ENCODE data around the gene GSTP1. TPM values are rescaled to one million over a fixed set of nuclear protein-coding genes. Genes with fewer than 3 reads are reported as not detected.
"Not testable (repeated sequence)": the region's sequence is repeated elsewhere in the genome, so short reads cannot be mapped to it uniquely, and the experiment has no call there.

GSTP1 gene
- 206 TPM for total RNA-seq

DNA sequence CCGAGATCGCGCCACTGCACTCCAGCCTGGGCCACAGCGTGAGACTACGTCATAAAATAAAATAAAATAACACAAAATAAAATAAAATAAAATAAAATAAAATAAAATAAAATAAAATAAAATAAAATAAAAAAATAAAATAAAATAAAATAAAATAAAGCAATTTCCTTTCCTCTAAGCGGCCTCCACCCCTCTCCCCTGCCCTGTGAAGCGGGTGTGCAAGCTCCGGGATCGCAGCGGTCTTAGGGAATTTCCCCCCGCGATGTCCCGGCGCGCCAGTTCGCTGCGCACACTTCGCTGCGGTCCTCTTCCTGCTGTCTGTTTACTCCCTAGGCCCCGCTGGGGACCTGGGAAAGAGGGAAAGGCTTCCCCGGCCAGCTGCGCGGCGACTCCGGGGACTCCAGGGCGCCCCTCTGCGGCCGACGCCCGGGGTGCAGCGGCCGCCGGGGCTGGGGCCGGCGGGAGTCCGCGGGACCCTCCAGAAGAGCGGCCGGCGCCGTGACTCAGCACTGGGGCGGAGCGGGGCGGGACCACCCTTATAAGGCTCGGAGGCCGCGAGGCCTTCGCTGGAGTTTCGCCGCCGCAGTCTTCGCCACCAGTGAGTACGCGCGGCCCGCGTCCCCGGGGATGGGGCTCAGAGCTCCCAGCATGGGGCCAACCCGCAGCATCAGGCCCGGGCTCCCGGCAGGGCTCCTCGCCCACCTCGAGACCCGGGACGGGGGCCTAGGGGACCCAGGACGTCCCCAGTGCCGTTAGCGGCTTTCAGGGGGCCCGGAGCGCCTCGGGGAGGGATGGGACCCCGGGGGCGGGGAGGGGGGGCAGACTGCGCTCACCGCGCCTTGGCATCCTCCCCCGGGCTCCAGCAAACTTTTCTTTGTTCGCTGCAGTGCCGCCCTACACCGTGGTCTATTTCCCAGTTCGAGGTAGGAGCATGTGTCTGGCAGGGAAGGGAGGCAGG is at the start of gene GSTP1:
Gene GSTP1 (plus strand): TSS at position 566 of the 958 bp plus-strand sequence. CDS start 32 bp downstream, at position 598.
- peak; percentile 91 to 93 for DNase-seq (ENCODE audit: low spot score in 2 of 2)
- FAIRE-seq, result no peak

DNA sequence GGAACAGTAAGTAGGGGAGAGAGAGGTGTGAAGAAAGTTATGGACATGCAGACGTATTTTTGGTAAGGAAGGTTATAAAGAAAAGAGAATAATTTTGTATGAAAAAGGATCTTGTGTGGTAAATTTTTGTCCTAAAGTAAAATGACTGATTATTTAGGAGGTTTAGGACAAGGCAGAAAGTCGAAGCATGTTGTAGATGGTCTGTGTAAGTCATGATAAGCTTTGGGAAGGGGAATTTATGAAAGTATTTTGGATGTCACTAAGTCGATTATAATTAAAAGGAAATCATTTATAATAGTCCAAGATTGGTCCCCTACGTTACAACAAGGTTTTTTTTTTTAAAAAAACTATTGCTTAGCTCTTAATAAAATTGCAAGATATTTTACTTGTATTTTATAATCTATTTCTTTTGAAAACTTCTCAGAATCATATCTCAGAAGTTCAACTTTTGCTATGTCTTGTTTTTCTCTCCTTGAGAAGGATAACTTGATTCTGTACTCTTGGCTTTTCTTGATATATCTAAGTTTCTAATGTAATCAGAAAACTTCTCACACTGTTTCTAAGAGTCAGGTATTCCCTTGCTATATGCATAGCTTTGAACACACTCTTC is 49.4 kb upstream of the GSTP1 start:
- DNase-seq (ENCODE audit: low spot score in 2 of 2) (no peak), FAIRE-seq (no peak)

DNA sequence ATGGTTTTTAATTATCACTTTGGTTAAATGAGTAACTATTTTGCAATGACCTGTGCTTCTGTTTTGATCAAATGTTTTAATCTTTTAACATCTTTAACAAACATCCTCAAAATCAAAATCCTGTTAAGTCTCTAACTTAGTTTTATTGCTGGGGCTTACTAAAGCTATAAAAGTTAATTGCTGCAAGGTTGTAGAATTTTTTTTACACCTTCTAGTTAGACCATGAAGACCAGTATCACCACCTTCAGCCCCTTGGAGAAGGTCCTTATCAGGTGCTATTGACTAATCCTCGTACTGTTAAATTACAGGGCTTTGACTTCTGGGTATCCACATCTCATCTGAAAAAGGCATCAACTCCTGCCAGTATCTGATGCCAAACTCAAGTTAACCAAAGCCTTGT is 48.1 kb upstream of the GSTP1 start:
- DNase-seq (ENCODE audit: low spot score in 2 of 2), result no peak
- no peak for FAIRE-seq

DNA sequence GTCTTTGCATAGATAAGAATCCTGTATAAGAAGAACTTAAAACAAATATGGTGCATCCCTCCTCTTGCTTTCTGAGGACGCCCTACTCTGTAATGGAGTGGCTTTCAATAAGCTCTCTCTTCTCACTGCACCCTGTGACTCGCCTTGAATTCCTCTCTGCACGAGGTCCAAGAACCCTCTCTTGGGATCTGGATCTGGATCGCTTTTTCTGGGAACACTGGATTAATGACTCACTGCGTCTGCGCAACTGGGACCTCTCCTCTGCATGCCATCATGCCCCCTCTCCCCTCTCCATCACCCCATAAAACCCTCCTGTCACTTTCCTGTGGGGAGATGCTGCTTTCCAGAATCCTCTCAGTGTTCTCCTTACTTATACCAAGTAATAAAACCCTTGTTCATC is 45.3 kb upstream of the GSTP1 start:
- no peak for DNase-seq (ENCODE audit: low spot score in 2 of 2)
- no peak for FAIRE-seq

DNA sequence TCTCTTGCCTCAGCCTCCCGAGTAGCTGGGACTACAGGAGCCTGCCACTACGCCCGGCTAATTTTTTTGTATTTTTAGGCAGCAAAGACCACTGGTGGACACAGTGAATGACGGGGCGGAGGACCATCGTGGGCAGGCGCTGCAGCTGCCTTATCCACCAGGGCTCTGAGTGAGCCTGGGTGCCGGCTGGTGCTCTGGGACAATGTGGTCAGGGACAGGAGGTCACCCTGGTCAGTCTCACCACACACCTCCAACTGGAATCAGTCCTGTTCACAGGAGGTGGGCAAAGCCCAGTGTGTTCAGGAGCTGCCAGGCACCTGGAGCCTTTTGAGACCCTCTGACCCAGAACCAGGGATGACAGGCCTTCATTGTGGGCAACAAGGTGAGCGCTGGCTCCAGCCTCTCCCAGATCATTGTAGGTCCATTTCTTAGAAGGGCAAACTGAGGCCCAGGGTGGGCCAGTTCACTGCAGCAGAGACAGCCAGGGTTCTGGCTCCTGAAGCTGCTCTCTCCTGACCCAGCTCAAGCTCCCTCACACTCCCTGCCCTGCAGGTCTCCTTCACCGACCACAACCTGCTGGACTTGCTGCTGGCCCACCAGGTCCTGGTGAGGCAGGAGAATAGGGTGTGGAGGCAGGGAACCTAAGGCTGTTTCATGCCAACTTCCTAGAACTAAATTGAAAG is 44.6 kb upstream of the GSTP1 start:
- DNase-seq (ENCODE audit: low spot score in 2 of 2), result no peak
- FAIRE-seq, result no peak

DNA sequence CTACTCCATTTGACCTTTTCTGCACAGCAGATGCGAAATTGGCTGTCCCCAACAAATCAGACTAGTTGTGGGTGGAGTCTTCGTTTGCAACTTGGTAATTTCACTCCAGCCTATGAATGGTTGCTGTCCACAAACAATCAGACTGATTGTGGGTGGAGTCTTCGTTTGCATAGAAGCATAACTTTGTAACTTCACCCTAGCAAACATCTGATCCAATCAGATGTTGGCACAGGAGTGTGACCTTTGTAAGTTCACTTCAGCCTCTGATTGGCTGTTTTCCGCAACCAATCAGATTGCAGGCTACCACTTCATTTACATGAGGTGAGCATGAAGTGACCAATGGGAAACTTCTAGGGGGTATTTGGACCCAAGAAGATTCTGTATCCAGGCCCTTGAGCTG is 44.1 kb upstream of the GSTP1 start:
- DNase-seq (ENCODE audit: low spot score in 2 of 2) (no peak), FAIRE-seq (no peak)

DNA sequence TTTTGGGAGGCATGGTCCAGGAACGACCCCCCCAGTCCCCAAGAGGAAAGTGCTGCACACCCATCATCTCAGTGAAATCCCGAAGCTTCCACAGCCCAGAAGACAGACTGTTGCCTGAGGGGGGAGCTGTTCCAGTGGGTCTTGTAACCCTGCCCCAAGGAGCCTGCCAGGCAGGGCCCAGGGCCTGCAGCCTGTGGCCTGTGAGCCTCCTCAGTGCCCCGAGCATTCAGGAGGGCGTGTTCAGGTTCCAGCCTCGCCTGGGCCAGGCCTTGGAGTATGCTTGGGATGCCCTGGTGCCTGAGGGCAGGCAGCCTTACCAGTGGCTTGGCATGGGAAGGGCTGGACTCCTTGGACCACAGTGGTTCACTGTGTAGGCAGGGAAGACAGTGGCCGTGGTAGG is 42.4 kb upstream of the GSTP1 start:
- FAIRE-seq, result no peak
- DNase-seq (ENCODE audit: low spot score in 2 of 2), result no peak

DNA sequence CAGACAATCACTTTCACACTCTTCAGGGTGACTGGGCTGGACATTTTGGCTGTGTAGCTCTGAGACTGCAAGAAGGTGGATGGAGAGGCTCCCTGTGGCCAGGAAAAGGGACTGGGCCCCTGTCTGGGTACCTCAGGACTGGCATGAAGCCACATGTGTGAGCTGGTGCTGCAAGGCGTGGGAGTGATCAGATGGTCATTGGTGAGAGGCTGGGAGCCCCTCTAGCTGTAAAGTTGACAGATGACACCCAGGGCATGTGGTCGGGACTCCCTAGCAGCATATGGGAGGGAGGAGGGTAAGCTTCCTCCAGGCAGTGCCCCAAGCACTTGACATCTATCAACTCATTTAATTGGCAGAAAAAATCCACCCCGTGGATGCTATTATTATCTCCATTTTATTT is 41.4 kb upstream of the GSTP1 start:
- no peak for FAIRE-seq

DNA sequence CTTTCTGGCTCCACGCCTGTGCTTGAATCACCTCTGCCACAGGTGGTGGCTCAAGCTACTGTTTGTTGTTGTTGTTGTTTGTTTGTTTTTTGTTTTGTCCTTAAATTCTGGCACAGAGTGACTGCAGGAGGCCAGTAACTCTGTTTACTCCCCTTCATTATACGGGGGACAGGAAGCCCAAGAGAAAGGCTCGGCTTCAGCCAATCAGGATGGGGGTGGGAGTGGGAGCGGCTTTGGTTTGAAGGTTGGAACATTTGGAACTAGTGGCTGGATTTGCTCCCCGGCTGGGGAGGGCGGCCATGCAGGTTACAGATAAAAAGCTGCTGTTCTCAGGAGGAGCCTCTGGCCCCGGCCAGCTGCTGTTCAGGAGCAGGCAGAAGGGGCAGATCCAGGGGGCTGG is 40.6 kb upstream of the GSTP1 start:
- DNase-seq (ENCODE audit: low spot score in 2 of 2) (no peak), FAIRE-seq (no peak)

More for the DNA sequence above, 41.4 kb upstream of the GSTP1 start:
- DNase-seq (ENCODE audit: low spot score in 2 of 2), result no peak

DNA sequence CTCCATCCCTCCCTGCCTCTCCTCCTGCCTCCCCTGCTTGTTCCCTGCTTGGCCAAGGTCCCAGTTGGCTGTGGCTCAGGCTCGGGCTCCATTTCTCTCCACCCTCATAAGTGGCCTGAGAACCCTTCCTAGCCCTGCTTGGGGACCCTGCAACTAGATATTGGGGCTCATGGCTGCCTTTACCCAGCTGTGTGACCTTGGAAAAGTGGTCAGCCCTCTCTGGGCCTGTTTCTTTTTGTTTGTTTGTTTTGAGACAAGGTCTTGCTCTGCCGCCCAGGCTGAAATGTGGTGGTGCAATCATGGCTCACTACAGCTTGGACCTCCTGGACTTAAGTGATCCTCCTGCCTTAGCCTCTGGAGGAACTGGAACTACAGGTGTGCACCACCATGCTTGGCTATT is 40.0 kb upstream of the GSTP1 start:
- no peak for FAIRE-seq
- DNase-seq (ENCODE audit: low spot score in 2 of 2), result no peak

DNA sequence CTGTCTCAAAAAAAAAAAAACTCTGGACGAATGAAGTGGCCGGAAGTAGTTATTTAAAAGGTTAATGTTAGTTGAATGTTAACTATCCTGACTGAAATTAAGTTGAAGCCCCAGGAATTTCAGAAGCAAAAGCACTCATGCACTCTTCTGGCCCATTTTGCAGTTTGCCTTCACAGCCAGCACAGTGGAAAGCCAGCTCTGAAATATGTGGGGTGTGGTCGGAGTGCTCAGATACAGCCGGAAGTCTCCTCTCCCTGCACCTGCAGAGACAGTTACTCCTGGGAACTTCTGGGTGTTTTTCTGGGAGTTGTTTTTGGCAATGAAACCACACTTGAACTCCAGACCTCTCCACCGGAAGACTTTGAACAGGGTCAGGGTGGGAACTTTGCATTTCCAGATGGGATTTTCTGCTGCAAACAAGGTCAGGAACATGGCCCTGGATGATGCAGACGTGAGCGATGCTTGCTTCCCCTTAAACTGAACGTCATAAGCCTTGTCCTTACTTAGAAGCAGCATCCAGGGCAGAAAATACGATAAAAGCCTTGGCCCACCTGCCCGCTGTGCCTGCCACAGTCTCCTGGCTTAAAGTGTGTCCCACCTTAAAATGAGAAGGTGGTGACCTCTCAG is 38.9 kb upstream of the GSTP1 start:
- no peak for DNase-seq (ENCODE audit: low spot score in 2 of 2)
- FAIRE-seq, result no peak

DNA sequence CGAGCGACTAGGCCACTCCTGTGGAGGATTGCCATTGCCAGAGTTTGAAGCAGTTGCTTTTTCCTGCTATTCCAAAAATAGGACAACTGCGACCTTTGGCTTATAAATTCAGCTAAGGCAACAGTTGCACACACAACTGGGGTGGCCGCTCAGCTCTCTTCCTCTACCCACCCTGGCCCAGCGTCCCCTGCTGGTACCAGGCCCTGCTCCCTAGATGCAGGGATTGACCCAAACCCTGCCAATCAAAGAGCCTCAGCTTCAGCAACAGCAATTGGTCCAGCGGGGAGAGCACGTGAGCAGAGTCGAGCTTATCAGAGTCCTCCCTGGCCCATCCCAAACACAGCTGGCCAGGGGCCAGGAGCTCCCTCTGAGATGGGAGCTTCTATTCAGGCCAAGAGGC is 38.3 kb upstream of the GSTP1 start:
- DNase-seq (ENCODE audit: low spot score in 2 of 2) (no peak), FAIRE-seq (no peak)

DNA sequence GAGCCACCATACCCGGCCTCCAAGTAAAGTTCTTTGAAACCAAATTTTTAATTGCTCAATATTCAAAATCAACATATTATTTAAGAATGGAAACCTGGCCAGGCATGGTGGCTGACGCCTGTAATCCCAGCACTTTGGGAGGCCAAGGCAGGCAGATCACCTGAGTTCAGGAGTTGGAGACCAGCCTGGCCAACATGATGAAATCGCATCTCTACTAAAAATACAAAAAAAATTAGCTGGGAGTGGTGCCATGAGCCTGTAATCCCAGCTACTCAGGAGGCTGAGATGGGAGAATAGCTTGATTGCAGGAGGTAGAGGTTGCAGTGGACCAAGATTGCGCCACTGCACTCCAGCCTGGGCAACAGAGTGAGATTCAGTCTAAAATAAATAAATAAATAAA is 35.5 kb upstream of the GSTP1 start:
- FAIRE-seq, result not testable (repeated sequence)

DNA sequence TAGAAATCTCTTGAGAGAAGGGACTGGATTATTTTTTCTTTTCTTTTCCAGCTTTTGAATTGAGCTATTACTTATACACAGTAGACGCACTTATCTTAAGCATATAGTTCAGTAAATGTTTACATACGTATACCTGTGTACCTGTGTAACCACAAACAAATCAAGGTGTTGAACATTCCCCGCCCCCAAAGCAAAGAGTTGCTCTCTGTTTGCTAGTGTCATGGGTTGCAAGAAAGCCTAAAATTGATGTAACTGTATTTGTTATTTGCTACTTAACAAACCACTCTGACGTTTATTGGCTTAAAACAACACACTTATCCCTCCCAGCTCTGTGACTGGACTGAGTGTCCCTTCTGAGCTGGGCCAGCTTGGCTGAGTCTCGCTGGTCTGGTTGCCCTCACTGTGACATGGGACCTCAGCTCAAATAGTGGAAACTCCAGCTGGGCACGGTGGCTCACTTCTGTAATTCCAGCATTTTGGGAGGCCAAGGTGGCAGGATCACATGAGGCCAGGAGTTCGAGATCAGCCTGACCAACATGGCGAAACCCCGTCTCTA is 35.0 kb upstream of the GSTP1 start:
- DNase-seq (ENCODE audit: low spot score in 2 of 2) (no peak), FAIRE-seq (no peak)

More for the DNA sequence above, 35.5 kb upstream of the GSTP1 start:
- DNase-seq (ENCODE audit: low spot score in 2 of 2), result not testable (repeated sequence)

DNA sequence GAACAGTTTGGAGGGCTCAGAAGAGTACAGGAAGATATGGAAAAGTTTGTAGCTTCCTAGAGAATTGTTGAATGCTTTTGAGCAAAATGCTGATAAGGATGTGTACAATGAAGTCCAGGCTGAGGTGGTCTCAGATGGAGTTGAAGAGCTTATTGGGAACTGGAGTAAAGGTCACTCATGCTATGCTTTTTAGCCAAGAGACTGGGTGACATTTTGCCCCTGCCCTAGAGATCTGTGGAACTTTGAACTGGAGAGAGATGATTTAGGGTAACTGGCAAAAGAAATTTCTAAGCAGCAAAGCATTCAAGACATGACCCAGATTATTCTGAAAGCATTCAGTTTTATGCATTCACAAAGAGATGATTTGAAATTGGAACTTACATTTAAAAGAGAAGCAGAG is 32.5 kb upstream of the GSTP1 start:
- no peak for FAIRE-seq
- DNase-seq (ENCODE audit: low spot score in 2 of 2), result no peak

DNA sequence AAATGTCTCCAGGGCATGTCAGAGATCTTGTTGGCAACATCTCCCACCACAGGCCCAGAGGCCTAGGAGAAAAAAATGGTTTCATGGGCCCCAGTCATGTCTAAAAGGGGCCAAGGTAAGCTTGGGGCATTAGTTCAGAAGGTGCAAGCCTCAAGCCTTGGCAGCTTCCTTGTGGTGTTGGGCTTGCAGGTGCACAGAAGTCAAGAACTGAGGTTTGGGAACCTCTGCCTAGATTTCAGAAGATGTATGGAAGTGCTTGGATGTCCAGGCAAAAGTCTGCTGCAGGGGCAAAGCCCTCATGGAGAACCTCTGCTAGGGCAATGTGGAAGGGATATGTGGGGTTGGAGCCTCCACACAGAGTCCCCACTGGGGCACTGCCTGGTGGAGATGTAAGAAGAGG is 31.9 kb upstream of the GSTP1 start:
- DNase-seq (ENCODE audit: low spot score in 2 of 2); FAIRE-seq: not testable (repeated sequence)

DNA sequence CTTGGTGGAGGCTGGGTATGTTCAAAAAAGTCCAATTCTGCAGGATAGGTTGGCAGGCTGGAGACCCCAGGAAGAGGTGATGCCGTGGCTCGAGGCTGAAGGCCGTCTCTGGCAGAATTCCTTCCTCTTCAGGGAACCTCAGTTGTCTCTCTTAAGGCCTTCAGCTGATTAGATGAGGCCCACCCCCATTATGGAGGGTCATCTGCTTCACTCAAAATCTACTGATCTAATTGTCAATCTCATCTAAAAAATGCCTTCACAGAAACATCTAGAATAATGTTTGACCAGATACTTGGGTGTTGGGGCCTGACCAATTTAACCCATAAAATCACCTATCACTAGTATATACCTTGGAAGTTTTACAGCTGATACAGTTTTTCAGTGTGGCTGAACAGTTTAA is 27.4 kb upstream of the GSTP1 start:
- FAIRE-seq, result no peak
- no peak for DNase-seq (ENCODE audit: low spot score in 2 of 2)

DNA sequence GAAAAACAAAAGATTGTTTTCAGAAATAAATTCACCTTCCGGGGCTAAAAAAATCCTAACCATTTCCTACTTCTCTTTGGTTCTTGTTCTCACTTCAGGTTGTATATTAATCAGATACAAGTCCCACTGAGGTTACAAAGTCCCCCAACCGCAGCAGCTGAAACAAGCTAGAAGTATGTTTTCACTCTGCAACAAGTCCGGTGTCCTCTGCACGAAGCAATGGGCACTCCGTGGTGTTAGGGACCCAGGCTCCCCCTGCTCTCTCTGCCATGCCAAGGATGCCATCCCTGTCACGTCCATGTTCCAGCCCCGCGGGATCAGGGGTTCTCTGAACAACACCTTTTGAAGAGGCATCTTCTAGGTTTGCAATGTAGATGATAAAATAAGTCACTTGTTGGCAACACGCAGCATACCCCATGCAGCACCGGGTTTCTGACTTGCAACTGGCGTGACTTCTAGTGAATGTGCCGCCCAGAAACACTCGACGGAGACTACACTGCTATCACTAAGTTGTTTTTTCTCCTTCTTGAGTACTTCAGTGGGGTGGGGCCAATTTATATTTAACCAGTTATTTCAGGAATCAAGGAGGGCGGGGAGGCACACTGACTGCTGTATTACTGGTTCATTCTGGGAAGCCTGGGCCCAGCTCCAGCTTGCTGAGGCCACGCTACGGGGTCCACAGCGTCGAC is 25.4 kb upstream of the GSTP1 start:
- DNase-seq (ENCODE audit: low spot score in 2 of 2) (no peak), FAIRE-seq (no peak)

DNA sequence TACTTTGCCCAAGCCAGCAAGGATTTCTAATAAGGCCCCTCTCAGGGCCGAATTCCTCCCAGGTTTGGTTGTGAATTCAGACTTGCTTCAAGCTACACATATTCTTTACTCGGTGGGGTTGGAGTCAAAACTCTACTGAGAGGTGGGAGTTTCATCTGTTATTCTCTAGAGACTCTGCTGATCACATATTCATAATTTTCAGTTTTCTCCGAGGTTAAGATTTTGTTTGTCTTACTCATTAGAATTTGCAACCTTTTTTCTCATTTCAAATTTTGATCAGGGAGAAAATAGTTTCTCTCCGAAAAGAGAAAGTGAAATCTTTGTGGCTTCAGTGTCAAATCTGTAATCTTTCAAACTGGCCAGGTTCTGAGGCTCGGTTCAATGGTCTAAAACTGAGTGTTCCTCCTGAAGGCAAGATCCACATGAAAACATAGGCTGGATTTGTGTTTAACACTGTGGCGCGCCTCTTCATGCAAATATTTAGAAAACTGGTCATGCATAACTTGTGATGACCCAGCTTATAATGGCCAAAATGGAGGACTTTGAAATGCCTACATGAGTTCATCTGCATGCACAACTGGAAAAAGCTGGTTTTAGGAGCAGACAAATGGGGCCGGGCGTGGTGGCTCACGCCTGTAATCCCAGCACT is 21.5 kb upstream of the GSTP1 start:
- DNase-seq (ENCODE audit: low spot score in 2 of 2) (no peak), FAIRE-seq (no peak)

Measured in frontal cortex (tissue), 4 donors.